CD14-positive monocyte (primary cell): ENCODE data around the gene TMEM132C. TPM values are rescaled to one million over a fixed set of nuclear protein-coding genes. Genes with fewer than 3 reads are reported as not detected.

Experiments used
- DNase-seq, 3 donors: peaks; one replicate each; pipeline ENCODE4 v3.0.0-alpha.2; 2011 to 2022
- H2AFZ ChIP-seq: 2 replicates; pipeline ENCODE4 v1.6.0; 2012; ENCODE audit warnings: mild to moderate bottlenecking, low read depth, low read length, inconsistent platforms; ENCODE audit not compliant: insufficient read depth, poor library complexity, severe bottlenecking
- H3K27ac ChIP-seq, 2 donors: 1 replicate in 1 of 2; 2 replicates in 1 of 2; pipeline ENCODE4 v1.5.1; 2012 to 2013; ENCODE audit warnings: low read length in 2 of 2, control low read depth in 1 of 2, inconsistent platforms in 1 of 2, low read depth in 1 of 2, mild to moderate bottlenecking in 1 of 2
- H3K27me3 ChIP-seq, 2 donors: one replicate each; pipeline versions ENCODE4 v1.6.0 to v1.6.1; 2011 to 2013; ENCODE audit warnings: low read length in 2 of 2; ENCODE audit not compliant: control insufficient read depth in 2 of 2, insufficient read depth in 2 of 2
- H3K36me3 ChIP-seq, 2 donors: replicated peaks in 1 of 2; 1 replicate in 1 of 2; 2 replicates in 1 of 2; pipeline versions ENCODE4 v1.5.1 to v1.6.1; 2012 to 2013; ENCODE audit warnings: low read length in 2 of 2, control low read depth in 1 of 2, inconsistent platforms in 1 of 2, mild to moderate bottlenecking in 1 of 2; ENCODE audit not compliant: insufficient read depth in 2 of 2, control insufficient read depth in 1 of 2
- H3K4me1 ChIP-seq, 2 donors: 1 replicate in 1 of 2; 2 replicates in 1 of 2; pipeline versions ENCODE4 v1.5.1 to v1.6.1; 2012 to 2013; ENCODE audit warnings: low read length in 2 of 2, control low read depth in 1 of 2, inconsistent platforms in 1 of 2, mild to moderate bottlenecking in 1 of 2, moderate library complexity in 1 of 2; ENCODE audit not compliant: insufficient read depth in 2 of 2, control insufficient read depth in 1 of 2
- H3K4me2 ChIP-seq: replicated peaks from 2 replicates; pipeline ENCODE3; 2012; ENCODE audit warnings: low read length, moderate library complexity, mild to moderate bottlenecking; ENCODE audit not compliant: poor library complexity, severe bottlenecking; ENCODE audit errors: extremely low read depth
- H3K4me3 ChIP-seq, 3 experiments: fragments of 200-600 bp in 1 of 3; sonication (generic) in 1 of 3; replicated peaks in 1 of 3; 1 replicate in 2 of 3; 2 replicates in 1 of 3; pipeline ENCODE4 v1.5.1; 2011 to 2013; ENCODE audit warnings: low read length in 3 of 3, mild to moderate bottlenecking in 3 of 3, control low read depth in 2 of 3, low read depth in 2 of 3, inconsistent platforms in 1 of 3, moderate library complexity in 1 of 3
- H3K79me2 ChIP-seq: 2 replicates; pipeline ENCODE4 v1.6.0; 2012; ENCODE audit warnings: mild to moderate bottlenecking, control low read depth, inconsistent platforms, low read length, moderate library complexity; ENCODE audit not compliant: insufficient read depth
- H3K9ac ChIP-seq: 2 replicates; pipeline ENCODE4 v1.6.0; 2017; ENCODE audit warnings: low read length, mild to moderate bottlenecking; ENCODE audit not compliant: insufficient read depth, poor library complexity, severe bottlenecking
- H3K9me3 ChIP-seq, 2 donors: replicated peaks in 1 of 2; 1 replicate in 1 of 2; 2 replicates in 1 of 2; pipeline versions ENCODE4 v1.5.1 to v1.6.1; 2012 to 2013; ENCODE audit warnings: low read length in 2 of 2, control low read depth in 1 of 2; ENCODE audit not compliant: control insufficient read depth in 1 of 2, insufficient read depth in 1 of 2
- H4K20me1 ChIP-seq: 2 replicates; pipeline ENCODE4 v1.6.0; 2012; ENCODE audit warnings: mild to moderate bottlenecking, low read length, control low read depth, moderate library complexity; ENCODE audit not compliant: insufficient read depth
- H3K27ac Mint-ChIP-seq, 7 donors: one replicate each; pipeline ENCODE4 v1.8.0; 2020; ENCODE audit warnings: mild to moderate bottlenecking in 7 of 7, mixed read lengths in 7 of 7, moderate library complexity in 6 of 7, inconsistent platforms in 2 of 7
- H3K27me3 Mint-ChIP-seq, 3 donors: one replicate each; pipeline ENCODE4 v1.8.0; 2021 to 2022; ENCODE audit warnings: low read depth in 3 of 3, mild to moderate bottlenecking in 3 of 3, mixed read lengths in 3 of 3, moderate library complexity in 3 of 3, inconsistent platforms in 1 of 3
- H3K36me3 Mint-ChIP-seq, 2 donors: one replicate each; pipeline ENCODE4 v1.8.0; 2020; ENCODE audit warnings: mixed read lengths in 2 of 2, inconsistent platforms in 1 of 2, mild to moderate bottlenecking in 1 of 2
- H3K4me1 Mint-ChIP-seq: one replicate; pipeline ENCODE4 v1.8.0; 2020; ENCODE audit warnings: mild to moderate bottlenecking, mixed read lengths
- H3K4me3 Mint-ChIP-seq, 2 donors: one replicate each; pipeline ENCODE4 v1.8.0; 2020; ENCODE audit warnings: mild to moderate bottlenecking in 2 of 2, mixed read lengths in 2 of 2, moderate library complexity in 1 of 2
- H3K9me3 Mint-ChIP-seq, 7 donors: one replicate each; pipeline ENCODE4 v1.8.0; 2020 to 2022; ENCODE audit warnings: mixed read lengths in 7 of 7, mild to moderate bottlenecking in 6 of 7, moderate library complexity in 6 of 7, inconsistent platforms in 2 of 7
- CTCF ChIP-seq: fragments of 200-600 bp; IDR thresholded peaks from one replicate; pipeline ENCODE4 v1.8.0; 2022; ENCODE audit warnings: antibody characterized with exemption, mild to moderate bottlenecking
- WGBS: methylation state at CpG from one replicate; pipeline ENCODE4 v1.1.5; 2013; ENCODE audit warnings: missing lambda C conversion rate; ENCODE audit not compliant: insufficient coverage; 5-methylcytosine and 5-hydroxymethylcytosine counted together
- intact Hi-C, 2 donors: fragments of 100-400 bp; cut with micrococcal nuclease; formaldehyde crosslinking; loops; one replicate each; pipeline versions ENCODE4 v1.15.0 to v1.15.1; 2023
- polyA plus RNA-seq, 3 donors: library from polyadenylated mRNA; depleted of rRNA in 1 of 3; unstranded in 2 of 3; stranded (reverse) in 1 of 3; fragments of 300-500 nt in 2 of 3; fragments of >200 nt in 1 of 3; fragmentation: Illumina TruSeq in 2 of 3; gene quantifications; 1 replicate in 2 of 3; 2 replicates in 1 of 3; pipeline ENCODE4 v1.2.3, GENCODE V29; 2012 to 2021

TMEM132C gene
- polyA plus RNA-seq, 3 donors, result not detected

- Histone ChIP-seq H3K9me3 (peaks cover 0 to 4% of the 10 kb centered on the region in 2 donors), H3K27ac (no peak overlapping the region), H3K27me3 (no peaks in the 10 kb centered on the region), H3K79me2 (no peaks in the 10 kb centered on the region), H3K36me3 (no peaks in the 10 kb centered on the region), H3K4me1 (no peaks in the 10 kb centered on the region), H2AFZ (no peak overlapping the region), H3K4me2 (no peak overlapping the region), H3K4me3 (no peak overlapping the region), H3K9ac (no peak overlapping the region), H4K20me1 (no peaks in the 10 kb centered on the region)
- WGBS, result 100% methylated on average over 2 of the region's 4 CpGs
- TF ChIP-seq CTCF, result no peak
- intact Hi-C loops, result no loop called here
- H3K4me3 Mint-ChIP-seq, result no peak overlapping the region
- H3K36me3 Mint-ChIP-seq, result no peaks in the 10 kb centered on the region
- no peak overlapping the region for H3K27ac Mint-ChIP-seq
- no peaks in the 10 kb centered on the region for H3K4me1 Mint-ChIP-seq
- DNase-seq, result no peak
- H3K9me3 Mint-ChIP-seq, result peaks cover 0 to 6% (median 1%) of the 10 kb centered on the region in 7 donors
- H3K27me3 Mint-ChIP-seq, result peaks cover 1 to 7% (median 4%) of the 10 kb centered on the region in 3 donors
Observed at GRCh38 chr12:128693115-128693514, 426.1 kb downstream of the TMEM132C start.

GRCh38 chr12:128693771-128694170 is 426.8 kb downstream of the TMEM132C start:
- Mint-ChIP-seq H3K27me3 (peaks cover 1 to 7% (median 4%) of the 10 kb centered on the region in 3 donors), H3K36me3 (no peaks in the 10 kb centered on the region), H3K4me3 (no peak overlapping the region), H3K9me3 (peaks cover 0 to 6% (median 2%) of the 10 kb centered on the region in 7 donors), H3K4me1 (no peaks in the 10 kb centered on the region), H3K27ac (no peak overlapping the region)
- H3K4me2 ChIP-seq, result no peak overlapping the region
- H4K20me1 ChIP-seq, result no peaks in the 10 kb centered on the region
- no peak overlapping the region for H3K27ac ChIP-seq
- no peak for DNase-seq
- intact Hi-C loops, result no loop called here
- no peaks in the 10 kb centered on the region for H3K27me3 ChIP-seq
- whole genome bisulfite sequencing, result 93% methylated on average over 3 of the region's 8 CpGs
- H3K4me1 ChIP-seq, result no peaks in the 10 kb centered on the region
- no peak for TF ChIP-seq CTCF
- no peak overlapping the region for H3K9ac ChIP-seq
- no peaks in the 10 kb centered on the region for H3K36me3 ChIP-seq
- H3K9me3 ChIP-seq, result peaks cover 0 to 4% of the 10 kb centered on the region in 2 donors
- H3K4me3 ChIP-seq, result no peak overlapping the region
- no peaks in the 10 kb centered on the region for H3K79me2 ChIP-seq
- no peak overlapping the region for H2AFZ ChIP-seq
